Measurements from ENCODE around the gene RHEB.

- TF ChIP-seq CTCF (IDR thresholded peaks at IDR 0.05; ENCODE audit: low read depth, low read length) (no peak), EZH2phosphoT487 (IDR thresholded peaks at IDR 0.05; ENCODE audit: low read depth) (no peak)
These were observed 7.7 kb downstream of the RHEB start for GRCh38 chr7:151511946-151512345.
